GM23338 (cell line): Measurements from ENCODE around the gene COX4I1. TPM values are rescaled to one million over a fixed set of nuclear protein-coding genes. Genes with fewer than 3 reads are reported as not detected.

ENCODE experiments used
- ATAC-seq: fragments of 200-7000 bp; cut with Tn5 transposase; 3 replicates; pipeline ENCODE4 v1.9.1; 2020
- DNase-seq: peaks from one replicate; pipeline ENCODE4 v3.0.0-alpha.2; 2015; ENCODE audit warnings: low spot score
- H2AFZ ChIP-seq: fragments of 200-600 bp; sonication (generic); 2 replicates; pipeline ENCODE4 v1.8.0; 2016; ENCODE audit warnings: antibody characterized with exemption, mild to moderate bottlenecking, moderate library complexity
- H3F3A ChIP-seq: fragments of 200-600 bp; sonication (generic); replicated peaks from 2 replicates; pipeline ENCODE4 v1.8.0; 2017; ENCODE audit warnings: antibody characterized with exemption, mixed run types, low read depth
- H3K27ac ChIP-seq: fragments of 200-600 bp; sonication (generic); 2 replicates; pipeline ENCODE4 v1.6.1; 2016; ENCODE audit warnings: low read depth
- H3K27me3 ChIP-seq: fragments of 200-600 bp; sonication (generic); 2 replicates; pipeline ENCODE4 v1.8.0; 2016; ENCODE audit warnings: mild to moderate bottlenecking, mixed run types, moderate library complexity; ENCODE audit not compliant: insufficient read depth
- H3K36me3 ChIP-seq: fragments of 200-600 bp; sonication (generic); 2 replicates; pipeline ENCODE4 v1.8.0; 2016; ENCODE audit warnings: mild to moderate bottlenecking; ENCODE audit not compliant: insufficient read depth
- H3K4me1 ChIP-seq: fragments of 200-600 bp; sonication (generic); 2 replicates; pipeline ENCODE4 v1.8.0; 2016; ENCODE audit warnings: mild to moderate bottlenecking, moderate library complexity; ENCODE audit not compliant: insufficient read depth
- H3K4me2 ChIP-seq: fragments of 200-600 bp; sonication (generic); 2 replicates; pipeline ENCODE4 v1.7.1; 2017; ENCODE audit warnings: mixed run types
- H3K4me3 ChIP-seq: fragments of 200-600 bp; sonication (generic); 2 replicates; pipeline ENCODE4 v1.6.1; 2016; ENCODE audit warnings: mixed run types
- H3K79me2 ChIP-seq: fragments of 200-600 bp; sonication (generic); replicated peaks from 2 replicates; pipeline ENCODE4 v1.8.0; 2017; ENCODE audit warnings: mild to moderate bottlenecking; ENCODE audit not compliant: insufficient read depth
- H3K9me2 ChIP-seq: fragments of 200-600 bp; sonication (generic); 2 replicates; pipeline ENCODE4 v1.8.0; 2017; ENCODE audit not compliant: insufficient read depth
- H4K20me1 ChIP-seq: fragments of 200-600 bp; sonication (generic); replicated peaks from 2 replicates; pipeline ENCODE4 v1.8.0; 2017; ENCODE audit warnings: mild to moderate bottlenecking; ENCODE audit not compliant: insufficient read depth
- H3K27ac Mint-ChIP-seq: 2 replicates; pipeline ENCODE4 v1.8.0; 2020; ENCODE audit warnings: inconsistent platforms, mild to moderate bottlenecking, moderate library complexity, mixed read lengths
- H3K27me3 Mint-ChIP-seq: 3 replicates; pipeline ENCODE4 v1.8.0; 2022; ENCODE audit warnings: low read depth, mild to moderate bottlenecking, moderate library complexity, mixed read lengths, inconsistent platforms; ENCODE audit not compliant: insufficient read depth, poor library complexity
- H3K36me3 Mint-ChIP-seq: 3 replicates; pipeline ENCODE4 v1.8.0; 2021; ENCODE audit warnings: low read depth, mild to moderate bottlenecking, inconsistent platforms, moderate library complexity, mixed read lengths
- H3K4me1 Mint-ChIP-seq: 3 replicates; pipeline ENCODE4 v1.8.0; 2020; ENCODE audit warnings: mild to moderate bottlenecking, inconsistent platforms, mixed read lengths
- H3K4me3 Mint-ChIP-seq: 3 replicates; pipeline ENCODE4 v1.8.0; 2021; ENCODE audit warnings: moderate library complexity, mild to moderate bottlenecking, inconsistent platforms, mixed read lengths
- H3K9me3 Mint-ChIP-seq: 3 replicates; pipeline ENCODE4 v1.8.0; 2020; ENCODE audit warnings: moderate library complexity, mild to moderate bottlenecking, inconsistent platforms, mixed read lengths
- CREB1 ChIP-seq: fragments of 250-450 bp; sonication (Bioruptor Pico); IDR thresholded peaks from 2 replicates; pipeline ENCODE4 v1.5.0; 2020; ENCODE audit warnings: low read depth, mild to moderate bottlenecking, moderate library complexity
- CTCF ChIP-seq, 2 experiments: fragments of 200-600 bp in 1 of 2; sonication (generic) in 1 of 2; conservative IDR thresholded peaks; 2 replicates each; pipeline versions ENCODE4 v1.5.1 to v1.6.1; 2016 to 2017; ENCODE audit warnings: antibody characterized with exemption in 2 of 2, low read depth in 2 of 2, mild to moderate bottlenecking in 2 of 2, moderate library complexity in 1 of 2
- ETS1 ChIP-seq: IDR thresholded peaks from 2 replicates; pipeline ENCODE4 v1.6.1; 2016; ENCODE audit warnings: antibody characterized with exemption
- EZH2 ChIP-seq: fragments of 200-600 bp; sonication (generic); IDR thresholded peaks from one replicate; pipeline ENCODE4 v1.8.0; 2017; ENCODE audit warnings: antibody characterized with exemption, mild to moderate bottlenecking, low read depth; ENCODE audit not compliant: unreplicated experiment
- EZH2phosphoT487 ChIP-seq: fragments of 200-600 bp; sonication (generic); IDR thresholded peaks from one replicate; pipeline ENCODE4 v1.8.1; 2018; ENCODE audit warnings: antibody characterized with exemption; ENCODE audit not compliant: unreplicated experiment
- JUNB ChIP-seq: IDR thresholded peaks from one replicate; pipeline ENCODE4 v1.6.1; 2016; ENCODE audit warnings: antibody characterized with exemption; ENCODE audit not compliant: unreplicated experiment
- NANOG ChIP-seq: IDR thresholded peaks from 2 replicates; pipeline ENCODE4 v1.6.1; 2016; ENCODE audit warnings: antibody characterized with exemption, borderline replicate concordance
- POLR2AphosphoS5 ChIP-seq: IDR thresholded peaks from 2 replicates; pipeline ENCODE4 v1.6.1; 2016; ENCODE audit warnings: antibody characterized with exemption, low read depth
- REST ChIP-seq: IDR thresholded peaks from one replicate; pipeline ENCODE4 v1.6.1; 2018; ENCODE audit warnings: antibody characterized with exemption; ENCODE audit not compliant: unreplicated experiment
- STAT1 ChIP-seq: IDR thresholded peaks from one replicate; pipeline ENCODE4 v1.6.1; 2016; ENCODE audit warnings: antibody characterized with exemption; ENCODE audit not compliant: unreplicated experiment
- ZNF114 ChIP-seq: fragments of 250-450 bp; sonication (Bioruptor Pico); IDR thresholded peaks from 2 replicates; pipeline ENCODE4 v1.5.0; 2020; ENCODE audit warnings: mild to moderate bottlenecking, moderate library complexity
- ZNF331 ChIP-seq: fragments of 250-450 bp; sonication (Bioruptor Pico); IDR thresholded peaks from 2 replicates; pipeline ENCODE4 v1.5.0; 2020; ENCODE audit warnings: low read depth, mild to moderate bottlenecking, moderate library complexity
- ZNF462 ChIP-seq: fragments of 250-450 bp; sonication (Bioruptor Pico); IDR thresholded peaks from 2 replicates; pipeline ENCODE4 v1.5.0; 2020; ENCODE audit warnings: mild to moderate bottlenecking, moderate library complexity
- polyA plus RNA-seq: library from polyadenylated mRNA; unstranded; fragments of >200 nt; fragmentation: Nextera tagmentation; extraction: Ambion mirVana; gene quantifications from 2 replicates; pipeline ENCODE4 v1.2.1, GENCODE V29; 2016
- total RNA-seq: library from RNA; depleted of rRNA; stranded (reverse); fragments of >200 nt; shearing (Covaris generic); gene quantifications from 2 replicates; pipeline ENCODE4 v1.2.3, GENCODE V29; 2014

COX4I1 gene
- total and polyA plus RNA-seq, 2 experiments from 2014 or later, result 329 to 1,008 TPM

- H3K4me3 ChIP-seq, result no peak overlapping the region
- no peaks in the 10 kb centered on the region for H4K20me1 ChIP-seq
- H2AFZ ChIP-seq, result no peak overlapping the region
- H3K36me3 ChIP-seq, result no peaks in the 10 kb centered on the region
- no peaks in the 10 kb centered on the region for H3K4me1 Mint-ChIP-seq
- H3K27me3 Mint-ChIP-seq, result peaks cover 14% of the 10 kb centered on the region
- ATAC-seq (no peak), DNase-seq (no peak)
- H3K4me1 ChIP-seq, result no peaks in the 10 kb centered on the region
- H3K9me2 ChIP-seq, result no peaks in the 10 kb centered on the region
- no peak overlapping the region for H3K27ac ChIP-seq
- H3K27me3 ChIP-seq, result no peaks in the 10 kb centered on the region
- TF ChIP-seq JUNB (no peak), EZH2phosphoT487 (no peak), ZNF114 (no peak), EZH2 (no peak), ETS1 (no peak), REST (no peak), NANOG (no peak), CREB1 (no peak), ZNF331 (CRISPR knock-in tag) (no peak), ZNF462 (no peak), CTCF (conservative IDR thresholded peaks at IDR 0.05; ENCODE audit: low read depth in 2 of 2) (no peak), POLR2AphosphoS5 (no peak), STAT1 (no peak)
- no peak overlapping the region for H3K4me2 ChIP-seq
- H3K79me2 ChIP-seq, result no peaks in the 10 kb centered on the region
- H3K4me3 Mint-ChIP-seq, result no peak overlapping the region
- no peak overlapping the region for H3K27ac Mint-ChIP-seq
- H3K36me3 Mint-ChIP-seq, result 0 out of 3 replicates have a peak, but pooled peaks cover under 1% of the 10 kb centered on the region
- H3K9me3 Mint-ChIP-seq, result peaks cover 10% of the 10 kb centered on the region
- H3F3A ChIP-seq, result no peaks in the 10 kb centered on the region
These were observed 38.9 kb downstream of the COX4I1 start for GRCh38 chr16:85838381-85838780.
